GM19035 (cell line): ENCODE results near the gene RGS4.

ENCODE experiments used
- ATAC-seq: cut with Tn5 transposase; IDR thresholded peaks from one replicate; pipeline ENCODE4 v1.9.1; 2021; ENCODE audit not compliant: unreplicated experiment

RGS4 gene

GRCh38 chr1:163069142-163069541 lies at the start of gene RGS4:
RGS4 (plus strand) TSS chr1:163069361; CDS start chr1:163069485, 124 bp downstream.
- no peak for ATAC-seq

- no peak for ATAC-seq
These were observed 47.0 kb upstream of the RGS4 start for GRCh38 chr1:163022129-163022528.

GRCh38 chr1:163027610-163028009 lies 41.6 kb upstream of the RGS4 start:
- no peak for ATAC-seq

GRCh38 chr1:163029901-163030300 lies 39.3 kb upstream of the RGS4 start:
- no peak for ATAC-seq

- no peak for ATAC-seq
These were observed 33.5 kb upstream of the RGS4 start for GRCh38 chr1:163035446-163036249.

- ATAC-seq, result no peak
These were observed 32.5 kb upstream of the RGS4 start for GRCh38 chr1:163036671-163037070.

GRCh38 chr1:163038928-163039706 lies 30.0 kb upstream of the RGS4 start:
- ATAC-seq, result no peak

- ATAC-seq, result no peak
These were observed 29.5 kb upstream of the RGS4 start for GRCh38 chr1:163039707-163040093.

GRCh38 chr1:163046071-163046470 lies 23.1 kb upstream of the RGS4 start:
- ATAC-seq, result no peak

- no peak for ATAC-seq
These were observed 21.1 kb upstream of the RGS4 start for GRCh38 chr1:163047951-163048659.

GRCh38 chr1:163048869-163049268 lies 20.3 kb upstream of the RGS4 start:
- ATAC-seq, result no peak

GRCh38 chr1:163049296-163049695 lies 19.9 kb upstream of the RGS4 start:
- ATAC-seq, result no peak

- ATAC-seq, result no peak
These were observed 18.7 kb upstream of the RGS4 start for GRCh38 chr1:163050496-163050895.

GRCh38 chr1:163054181-163054591 lies 15.0 kb upstream of the RGS4 start:
- ATAC-seq, result no peak

- no peak for ATAC-seq
These were observed 14.2 kb upstream of the RGS4 start for GRCh38 chr1:163055005-163055404.

GRCh38 chr1:163055531-163055930 lies 13.6 kb upstream of the RGS4 start:
- ATAC-seq, result no peak

GRCh38 chr1:163056831-163057230 lies 12.3 kb upstream of the RGS4 start:
- no peak for ATAC-seq

GRCh38 chr1:163060343-163061007 lies 8.7 kb upstream of the RGS4 start:
- no peak for ATAC-seq

GRCh38 chr1:163063143-163063542 lies 6.0 kb upstream of the RGS4 start:
- ATAC-seq, result no peak

- ATAC-seq, result no peak
These were observed 5.6 kb upstream of the RGS4 start for GRCh38 chr1:163063610-163064009.

GRCh38 chr1:163066168-163066567 lies 3.0 kb upstream of the RGS4 start:
- ATAC-seq, result no peak
